Measurements from ENCODE around the gene MOCS2. TPM values are rescaled to one million over a fixed set of nuclear protein-coding genes. Genes with fewer than 3 reads are reported as not detected.

The MOCS2 gene
- 21.4 TPM for polyA plus RNA-seq (2013, experiment 1 of 2)
- polyA plus RNA-seq (2013, experiment 2 of 2) = 21.2 TPM

DNA sequence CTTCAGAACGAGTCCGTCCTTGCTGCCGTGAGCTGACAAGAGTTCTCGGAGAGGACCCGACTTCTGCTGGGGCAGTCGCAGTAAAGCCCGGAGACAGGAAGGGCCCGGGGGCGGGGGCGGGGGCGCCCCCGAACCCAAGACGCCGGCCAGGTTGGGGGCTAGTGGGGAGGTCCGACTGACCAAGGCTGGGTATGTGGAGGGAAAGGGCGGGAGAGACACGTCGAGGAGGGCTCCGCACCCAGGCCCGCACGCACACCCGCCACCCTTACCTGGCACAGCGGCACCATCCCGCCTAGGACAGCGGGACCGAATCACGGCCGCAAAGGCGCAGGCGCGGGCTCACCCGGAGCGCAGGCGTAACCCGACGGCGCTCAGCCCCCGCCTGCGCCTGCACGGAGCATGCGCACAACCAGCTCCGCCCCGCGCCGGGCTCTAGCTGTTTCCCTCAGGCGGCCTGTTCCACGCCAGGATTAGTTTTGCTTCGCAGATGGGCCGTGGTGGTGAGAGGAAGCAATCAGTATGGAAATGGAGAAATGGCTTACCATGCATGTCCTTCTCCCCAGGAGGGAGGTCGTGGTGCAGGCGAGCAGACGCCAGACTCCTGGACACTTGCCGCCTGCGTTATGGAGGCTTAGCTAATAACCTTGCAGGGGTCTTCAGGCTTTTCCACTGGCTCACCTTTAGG is at the start of gene MOCS2:
MOCS2 (minus strand) TSS at position 315 of the 685 bp plus-strand sequence. CDS start 2,583 bp downstream, outside the sequence.
- H3K4me2 ChIP-seq (ENCODE audit: low read length) = peak within 1 kb of the TSS; percentile 83
- H3K18ac ChIP-seq (ENCODE audit: low read length) = peak within 1 kb of the TSS; percentile 81
- peak; percentile 92 for DNase-seq
- H3K56ac ChIP-seq (ENCODE audit: low read length) = peak within 1 kb of the TSS; percentile 97
- H3K27me3 ChIP-seq (ENCODE audit: insufficient read depth, low read length, poor library complexity) = no peaks in the 10 kb centered on the region
- no CpG with 5 or more reads among the region's 54 CpGs for WGBS (ENCODE audit: extremely low coverage, insufficient coverage, low lambda C conversion rate)
- no peak within 1 kb of the TSS for H3K27ac ChIP-seq (ENCODE audit: low read depth, low read length)
- H3K23ac ChIP-seq (ENCODE audit: low read length) = no peak within 1 kb of the TSS
- no peak within 1 kb of the TSS for H4K8ac ChIP-seq (ENCODE audit: low read depth, low read length)
- no peak within 1 kb of the TSS for H2BK15ac ChIP-seq (replicated peaks; ENCODE audit: low read depth)
- H3K79me2 ChIP-seq (ENCODE audit: control insufficient read depth, insufficient read depth, low read length) = no peaks in the 10 kb centered on the region
- H2BK5ac ChIP-seq (ENCODE audit: low read length) = peak within 1 kb of the TSS; percentile 69
- no peaks in the 10 kb centered on the region for H3K79me1 ChIP-seq (ENCODE audit: low read length)
- H3K9ac ChIP-seq (ENCODE audit: low read length) = peak within 1 kb of the TSS; percentile 94
- no peak within 1 kb of the TSS for H2BK120ac ChIP-seq (ENCODE audit: low read depth, low read length)
- H3K4me1 ChIP-seq (ENCODE audit: control insufficient read depth, low read depth, low read length) = peaks cover 3% of the 10 kb centered on the region
- H4K5ac ChIP-seq (ENCODE audit: low read length) = no peak within 1 kb of the TSS
- H2AK5ac ChIP-seq (ENCODE audit: low read length) = no peak within 1 kb of the TSS
- peak within 1 kb of the TSS; percentile 79 for H3K4me3 ChIP-seq (ENCODE audit: low read length)
- peak within 1 kb of the TSS; percentile 83 for H3K4ac ChIP-seq (ENCODE audit: low read depth, low read length)
- H3K36me3 ChIP-seq (ENCODE audit: control insufficient read depth, insufficient read depth, low read length) = no peaks in the 10 kb centered on the region

DNA sequence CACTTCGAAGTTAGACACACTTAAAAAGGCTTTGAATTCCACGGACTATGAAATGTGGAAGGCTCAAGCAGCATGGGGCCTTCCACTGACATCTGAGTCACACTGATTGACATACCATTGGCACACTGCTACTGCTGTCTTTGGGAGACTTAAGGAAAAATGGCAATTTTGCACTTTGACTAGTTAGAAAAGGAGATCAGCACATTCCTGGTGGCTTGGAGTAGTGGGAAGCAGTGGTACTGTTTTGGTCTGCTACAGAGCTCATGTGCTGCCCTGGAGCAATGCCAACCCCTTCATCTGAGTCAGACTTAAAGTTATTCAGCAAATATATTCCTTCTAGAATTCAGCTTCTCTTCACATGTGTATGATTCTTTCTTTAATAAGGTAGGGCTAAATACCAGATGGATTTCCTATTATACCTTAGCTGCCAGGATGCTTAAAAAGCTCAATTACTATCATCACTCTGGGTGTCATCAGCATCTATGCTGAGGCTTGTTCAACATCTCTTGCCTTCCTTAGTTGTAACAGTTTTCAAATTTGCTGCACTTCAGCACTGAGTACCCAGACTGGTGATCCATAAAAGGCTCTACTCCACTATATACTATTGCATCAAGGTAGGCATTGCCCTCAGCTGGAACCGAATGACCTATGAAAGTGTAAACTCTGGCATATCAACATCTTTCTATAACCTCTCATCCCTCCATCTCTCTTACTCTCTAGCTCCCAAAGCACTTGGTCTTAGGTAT is 42.3 kb upstream of the MOCS2 start:
- H2BK5ac ChIP-seq (ENCODE audit: low read length) = no peak overlapping the region
- H3K56ac ChIP-seq (ENCODE audit: low read length) = no peak overlapping the region
- H3K79me2 ChIP-seq (ENCODE audit: control insufficient read depth, insufficient read depth, low read length) = no peaks in the 10 kb centered on the region
- H3K79me1 ChIP-seq (ENCODE audit: low read length) = no peaks in the 10 kb centered on the region
- H3K23ac ChIP-seq (ENCODE audit: low read length) = no peak overlapping the region
- H3K27ac ChIP-seq (ENCODE audit: low read depth, low read length) = no peak overlapping the region
- no peaks in the 10 kb centered on the region for H3K36me3 ChIP-seq (ENCODE audit: control insufficient read depth, insufficient read depth, low read length)
- no peak overlapping the region for H3K4me3 ChIP-seq (ENCODE audit: low read length)
- no peak overlapping the region for H2BK15ac ChIP-seq (replicated peaks; ENCODE audit: low read depth)
- no peak overlapping the region for H3K9ac ChIP-seq (ENCODE audit: low read length)
- no peak overlapping the region for H2BK120ac ChIP-seq (ENCODE audit: low read depth, low read length)
- DNase-seq = peak; percentile 3
- no peak overlapping the region for H4K5ac ChIP-seq (ENCODE audit: low read length)
- H3K18ac ChIP-seq (ENCODE audit: low read length) = no peak overlapping the region
- no peak overlapping the region for H2AK5ac ChIP-seq (ENCODE audit: low read length)
- no CpG with 5 or more reads among the region's 3 CpGs for WGBS (ENCODE audit: extremely low coverage, insufficient coverage, low lambda C conversion rate)
- no peaks in the 10 kb centered on the region for H3K4me1 ChIP-seq (ENCODE audit: control insufficient read depth, low read depth, low read length)
- H3K27me3 ChIP-seq (ENCODE audit: insufficient read depth, low read length, poor library complexity) = no peaks in the 10 kb centered on the region
- H4K8ac ChIP-seq (ENCODE audit: low read depth, low read length) = no peak overlapping the region
- no peak overlapping the region for H3K4ac ChIP-seq (ENCODE audit: low read depth, low read length)
- no peak overlapping the region for H3K4me2 ChIP-seq (ENCODE audit: low read length)

DNA sequence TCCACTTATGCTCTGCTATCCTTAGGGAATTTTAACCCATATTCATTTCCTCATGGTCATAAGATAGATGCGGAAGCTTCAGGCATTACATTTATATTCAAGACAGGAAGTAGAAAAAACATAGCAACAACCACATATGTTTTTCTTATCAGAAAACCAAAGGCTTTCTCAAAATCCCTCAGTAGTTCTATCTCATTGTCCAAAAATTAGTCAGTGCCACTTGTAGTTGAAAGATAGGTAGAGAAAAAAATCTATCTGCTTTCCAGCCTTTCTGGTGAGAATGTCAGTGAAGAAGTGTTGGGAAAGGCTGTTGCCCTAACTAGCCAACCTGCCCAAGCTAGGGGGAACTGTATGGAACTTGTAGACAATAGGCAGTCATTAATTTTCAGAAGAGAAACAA is 23.5 kb upstream of the MOCS2 start:
- no peaks in the 10 kb centered on the region for H3K4me1 ChIP-seq (ENCODE audit: control insufficient read depth, low read depth, low read length)
- H3K79me1 ChIP-seq (ENCODE audit: low read length) = no peaks in the 10 kb centered on the region
- no peak overlapping the region for H3K9ac ChIP-seq (ENCODE audit: low read length)
- H3K4me3 ChIP-seq (ENCODE audit: low read length) = no peak overlapping the region
- H3K36me3 ChIP-seq (ENCODE audit: control insufficient read depth, insufficient read depth, low read length) = no peaks in the 10 kb centered on the region
- H3K27me3 ChIP-seq (ENCODE audit: insufficient read depth, low read length, poor library complexity) = no peaks in the 10 kb centered on the region
- H2BK5ac ChIP-seq (ENCODE audit: low read length) = no peak overlapping the region
- H3K4ac ChIP-seq (ENCODE audit: low read depth, low read length) = no peak overlapping the region
- H3K23ac ChIP-seq (ENCODE audit: low read length) = no peak overlapping the region
- H4K5ac ChIP-seq (ENCODE audit: low read length) = no peak overlapping the region
- no peak overlapping the region for H2BK120ac ChIP-seq (ENCODE audit: low read depth, low read length)
- no peak overlapping the region for H3K4me2 ChIP-seq (ENCODE audit: low read length)
- WGBS (ENCODE audit: extremely low coverage, insufficient coverage, low lambda C conversion rate) = no CpG with 5 or more reads among the region's 1 CpG
- H2BK15ac ChIP-seq (replicated peaks; ENCODE audit: low read depth) = no peak overlapping the region
- H3K79me2 ChIP-seq (ENCODE audit: control insufficient read depth, insufficient read depth, low read length) = no peaks in the 10 kb centered on the region
- no peak overlapping the region for H4K8ac ChIP-seq (ENCODE audit: low read depth, low read length)
- no peak overlapping the region for H3K56ac ChIP-seq (ENCODE audit: low read length)
- no peak overlapping the region for H3K27ac ChIP-seq (ENCODE audit: low read depth, low read length)
- no peak for DNase-seq
- no peak overlapping the region for H2AK5ac ChIP-seq (ENCODE audit: low read length)
- no peak overlapping the region for H3K18ac ChIP-seq (ENCODE audit: low read length)

GRCh38 chr5:53130266-53130665 is 20.7 kb upstream of the MOCS2 start:
- H4K5ac ChIP-seq (ENCODE audit: low read length) = no peak overlapping the region
- H3K9ac ChIP-seq (ENCODE audit: low read length) = no peak overlapping the region
- no peak overlapping the region for H3K56ac ChIP-seq (ENCODE audit: low read length)
- no peak overlapping the region for H3K4me3 ChIP-seq (ENCODE audit: low read length)
- H3K27ac ChIP-seq (ENCODE audit: low read depth, low read length) = no peak overlapping the region
- H2BK15ac ChIP-seq (replicated peaks; ENCODE audit: low read depth) = no peak overlapping the region
- no peaks in the 10 kb centered on the region for H3K27me3 ChIP-seq (ENCODE audit: insufficient read depth, low read length, poor library complexity)
- no peak overlapping the region for H3K4me2 ChIP-seq (ENCODE audit: low read length)
- H3K36me3 ChIP-seq (ENCODE audit: control insufficient read depth, insufficient read depth, low read length) = no peaks in the 10 kb centered on the region
- no peaks in the 10 kb centered on the region for H3K79me1 ChIP-seq (ENCODE audit: low read length)
- no peak for DNase-seq
- WGBS (ENCODE audit: extremely low coverage, insufficient coverage, low lambda C conversion rate) = no CpG with 5 or more reads among the region's 2 CpGs
- H2BK120ac ChIP-seq (ENCODE audit: low read depth, low read length) = no peak overlapping the region
- H3K18ac ChIP-seq (ENCODE audit: low read length) = no peak overlapping the region
- no peak overlapping the region for H4K8ac ChIP-seq (ENCODE audit: low read depth, low read length)
- no peaks in the 10 kb centered on the region for H3K4me1 ChIP-seq (ENCODE audit: control insufficient read depth, low read depth, low read length)
- no peak overlapping the region for H3K4ac ChIP-seq (ENCODE audit: low read depth, low read length)
- no peak overlapping the region for H2AK5ac ChIP-seq (ENCODE audit: low read length)
- no peak overlapping the region for H3K23ac ChIP-seq (ENCODE audit: low read length)
- H2BK5ac ChIP-seq (ENCODE audit: low read length) = no peak overlapping the region
- H3K79me2 ChIP-seq (ENCODE audit: control insufficient read depth, insufficient read depth, low read length) = no peaks in the 10 kb centered on the region

DNA sequence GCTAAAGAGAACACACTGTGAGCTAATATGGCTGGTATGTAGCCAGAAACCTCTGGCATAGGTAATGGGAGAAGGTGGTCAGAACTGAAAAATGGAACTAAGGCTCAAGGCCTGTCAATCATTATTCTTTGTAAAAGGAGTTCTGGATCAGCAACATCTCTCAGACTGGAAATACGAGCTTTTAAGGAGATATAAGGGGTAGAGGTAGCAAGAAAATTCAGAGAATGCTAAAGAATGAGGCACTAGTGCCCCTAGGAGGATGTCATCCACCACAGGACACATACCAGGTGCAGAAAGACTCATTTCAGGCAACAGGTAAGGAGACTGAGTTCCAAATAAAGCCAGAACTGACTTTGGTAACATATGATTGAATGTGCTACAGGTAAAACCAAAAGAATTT is 18.9 kb upstream of the MOCS2 start:
- Histone ChIP-seq H3K27ac (ENCODE audit: low read depth, low read length) (no peak overlapping the region), H2AK5ac (ENCODE audit: low read length) (no peak overlapping the region)
- no CpG with 5 or more reads among the region's 1 CpG for WGBS (ENCODE audit: extremely low coverage, insufficient coverage, low lambda C conversion rate)

More for the DNA sequence above, 18.9 kb upstream of the MOCS2 start:
- Histone ChIP-seq H3K4ac (ENCODE audit: low read depth, low read length) (no peak overlapping the region), H3K79me1 (ENCODE audit: low read length) (no peaks in the 10 kb centered on the region), H3K23ac (ENCODE audit: low read length) (no peak overlapping the region), H2BK15ac (replicated peaks; ENCODE audit: low read depth) (no peak overlapping the region), H3K36me3 (ENCODE audit: control insufficient read depth, insufficient read depth, low read length) (no peaks in the 10 kb centered on the region), H2BK5ac (ENCODE audit: low read length) (no peak overlapping the region), H4K8ac (ENCODE audit: low read depth, low read length) (no peak overlapping the region), H3K27me3 (ENCODE audit: insufficient read depth, low read length, poor library complexity) (no peaks in the 10 kb centered on the region), H2BK120ac (ENCODE audit: low read depth, low read length) (no peak overlapping the region), H3K4me3 (ENCODE audit: low read length) (no peak overlapping the region), H3K18ac (ENCODE audit: low read length) (no peak overlapping the region), H3K4me2 (ENCODE audit: low read length) (no peak overlapping the region), H3K4me1 (ENCODE audit: control insufficient read depth, low read depth, low read length) (no peaks in the 10 kb centered on the region), H3K9ac (ENCODE audit: low read length) (no peak overlapping the region), H3K79me2 (ENCODE audit: control insufficient read depth, insufficient read depth, low read length) (no peaks in the 10 kb centered on the region), H3K56ac (ENCODE audit: low read length) (no peak overlapping the region), H4K5ac (ENCODE audit: low read length) (no peak overlapping the region)
- DNase-seq = no peak
